Stimulated activated effector memory CD8-positive, alpha-beta T cell treated with anti-CD3 and anti-CD28 coated beads, Interleukin-12 subunit alpha, Interleukin-12 subunit beta, amount 100 ng/mL, for 72 hours (primary cell): ENCODE measurements around the gene IL1A.
A peak's percentile ranks its signal among the peaks of the same experiment; 100 is the strongest.

Experiments
- ATAC-seq: fragments of 150-1000 bp; cut with Tn5 transposase; 2 replicates; pipeline ENCODE4 v1.10.0; 2021
- DNase-seq, 2 donors: peaks; one replicate each; pipeline ENCODE4 v3.0.0; 2021 to 2022; ENCODE audit warnings: low spot score in 2 of 2
- H3K27ac Mint-ChIP-seq: one replicate; pipeline ENCODE4 v1.8.0; 2022; ENCODE audit warnings: mild to moderate bottlenecking, mixed read lengths
- H3K36me3 Mint-ChIP-seq: one replicate; pipeline ENCODE4 v1.8.0; 2022; ENCODE audit warnings: mild to moderate bottlenecking, mixed read lengths
- H3K4me1 Mint-ChIP-seq: one replicate; pipeline ENCODE4 v1.8.0; 2022; ENCODE audit warnings: mixed read lengths
- H3K4me3 Mint-ChIP-seq: one replicate; pipeline ENCODE4 v1.8.0; 2022; ENCODE audit warnings: mild to moderate bottlenecking, mixed read lengths
- H3K9me3 Mint-ChIP-seq: one replicate; pipeline ENCODE4 v1.8.0; 2022; ENCODE audit warnings: mixed read lengths

Gene IL1A

GRCh38 chr2:112825706-112826105, 41.4 kb upstream of the IL1A start:
- DNase-seq = no peak

GRCh38 chr2:112824694-112825085, 40.4 kb upstream of the IL1A start:
- Mint-ChIP-seq H3K9me3 (no peaks in the 10 kb centered on the region), H3K4me3 (no peak overlapping the region), H3K4me1 (peaks cover 30% of the 10 kb centered on the region), H3K36me3 (no peaks in the 10 kb centered on the region), H3K27ac (no peak overlapping the region)
- ATAC-seq (no peak), DNase-seq (no peak)

More at GRCh38 chr2:112825706-112826105, 41.4 kb upstream of the IL1A start:
- no peak for ATAC-seq
- Mint-ChIP-seq H3K9me3 (no peaks in the 10 kb centered on the region), H3K27ac (no peak overlapping the region), H3K4me3 (no peak overlapping the region), H3K36me3 (no peaks in the 10 kb centered on the region), H3K4me1 (peaks cover 30% of the 10 kb centered on the region)

- DNase-seq = peak in 1 of 2 donors; percentile 66
- Mint-ChIP-seq H3K4me3 (peak overlapping the region; percentile 11), H3K4me1 (peaks cover 23% of the 10 kb centered on the region), H3K27ac (peak overlapping the region; percentile 52), H3K36me3 (no peaks in the 10 kb centered on the region), H3K9me3 (no peaks in the 10 kb centered on the region)
- peak; percentile 76 for ATAC-seq
These were observed 37.4 kb upstream of the IL1A start for GRCh38 chr2:112821682-112822081.

GRCh38 chr2:112821142-112821541, 36.8 kb upstream of the IL1A start:
- peak; percentile 97 for ATAC-seq
- peak overlapping the region; percentile 11 for H3K4me3 Mint-ChIP-seq

GRCh38 chr2:112820343-112820742, 36.0 kb upstream of the IL1A start:
- Mint-ChIP-seq H3K4me3 (no peak overlapping the region), H3K27ac (no peak overlapping the region), H3K4me1 (peaks cover 23% of the 10 kb centered on the region), H3K9me3 (no peaks in the 10 kb centered on the region), H3K36me3 (no peaks in the 10 kb centered on the region)
- ATAC-seq (no peak), DNase-seq (no peak)

More at GRCh38 chr2:112821142-112821541, 36.8 kb upstream of the IL1A start:
- peak in 1 of 2 donors; percentile 65 for DNase-seq
- no peaks in the 10 kb centered on the region for H3K9me3 Mint-ChIP-seq
- H3K36me3 Mint-ChIP-seq = no peaks in the 10 kb centered on the region
- H3K27ac Mint-ChIP-seq = peak overlapping the region; percentile 52
- peaks cover 23% of the 10 kb centered on the region for H3K4me1 Mint-ChIP-seq

GRCh38 chr2:112819081-112819480, 34.8 kb upstream of the IL1A start:
- ATAC-seq = no peak
- DNase-seq = no peak
- Mint-ChIP-seq H3K36me3 (no peaks in the 10 kb centered on the region), H3K4me3 (no peak overlapping the region), H3K4me1 (peaks cover 23% of the 10 kb centered on the region), H3K9me3 (no peaks in the 10 kb centered on the region), H3K27ac (no peak overlapping the region)

- H3K36me3 Mint-ChIP-seq = no peaks in the 10 kb centered on the region
- H3K4me1 Mint-ChIP-seq = peaks cover 22% of the 10 kb centered on the region
- DNase-seq (no peak), ATAC-seq (no peak)
- H3K27ac Mint-ChIP-seq = no peak overlapping the region
- H3K9me3 Mint-ChIP-seq = no peaks in the 10 kb centered on the region
- H3K4me3 Mint-ChIP-seq = no peak overlapping the region
These were observed 34.0 kb upstream of the IL1A start for GRCh38 chr2:112818094-112818902.

GRCh38 chr2:112817082-112817689, 32.9 kb upstream of the IL1A start:
- no peak for DNase-seq

GRCh38 chr2:112814278-112814677, 30.0 kb upstream of the IL1A start:
- no peaks in the 10 kb centered on the region for H3K36me3 Mint-ChIP-seq
- no peak overlapping the region for H3K4me3 Mint-ChIP-seq
- no peak for DNase-seq
- peaks cover 24% of the 10 kb centered on the region for H3K4me1 Mint-ChIP-seq
- ATAC-seq = no peak
- H3K27ac Mint-ChIP-seq = no peak overlapping the region
- H3K9me3 Mint-ChIP-seq = no peaks in the 10 kb centered on the region

More at GRCh38 chr2:112817082-112817689, 32.9 kb upstream of the IL1A start:
- H3K4me3 Mint-ChIP-seq = no peak overlapping the region
- H3K27ac Mint-ChIP-seq = no peak overlapping the region
- H3K9me3 Mint-ChIP-seq = no peaks in the 10 kb centered on the region
- H3K36me3 Mint-ChIP-seq = no peaks in the 10 kb centered on the region
- H3K4me1 Mint-ChIP-seq = peaks cover 24% of the 10 kb centered on the region
- ATAC-seq = no peak

- Mint-ChIP-seq H3K36me3 (no peaks in the 10 kb centered on the region), H3K27ac (no peak overlapping the region), H3K4me1 (peaks cover 24% of the 10 kb centered on the region), H3K9me3 (no peaks in the 10 kb centered on the region), H3K4me3 (no peak overlapping the region)
- ATAC-seq (no peak), DNase-seq (no peak)
These were observed 29.1 kb upstream of the IL1A start for GRCh38 chr2:112813280-112813966.

GRCh38 chr2:112812318-112813267, 28.3 kb upstream of the IL1A start:
- H3K4me1 Mint-ChIP-seq = peaks cover 24% of the 10 kb centered on the region
- DNase-seq (no peak), ATAC-seq (peak; percentile 13)
- no peaks in the 10 kb centered on the region for H3K36me3 Mint-ChIP-seq
- no peak overlapping the region for H3K4me3 Mint-ChIP-seq
- H3K9me3 Mint-ChIP-seq = peaks cover 3% of the 10 kb centered on the region
- peak overlapping the region; percentile 59 for H3K27ac Mint-ChIP-seq

GRCh38 chr2:112811841-112812306, 27.6 kb upstream of the IL1A start:
- Mint-ChIP-seq H3K4me3 (no peak overlapping the region), H3K27ac (peak overlapping the region; percentile 59), H3K9me3 (peaks cover 9% of the 10 kb centered on the region), H3K36me3 (no peaks in the 10 kb centered on the region), H3K4me1 (peaks cover 25% of the 10 kb centered on the region)
- ATAC-seq = peak; percentile 65
- no peak for DNase-seq

GRCh38 chr2:112811276-112811831, 27.1 kb upstream of the IL1A start:
- DNase-seq = no peak
- Mint-ChIP-seq H3K4me3 (no peak overlapping the region), H3K4me1 (peaks cover 30% of the 10 kb centered on the region), H3K36me3 (no peaks in the 10 kb centered on the region), H3K9me3 (peaks cover 12% of the 10 kb centered on the region), H3K27ac (peak overlapping the region; percentile 59)
- no peak for ATAC-seq

- peaks cover 42% of the 10 kb centered on the region for H3K4me1 Mint-ChIP-seq
- no peak overlapping the region for H3K4me3 Mint-ChIP-seq
- peaks cover 12% of the 10 kb centered on the region for H3K9me3 Mint-ChIP-seq
- peaks cover 2% of the 10 kb centered on the region for H3K36me3 Mint-ChIP-seq
- no peak for DNase-seq
- no peak overlapping the region for H3K27ac Mint-ChIP-seq
- no peak for ATAC-seq
These were observed 24.8 kb upstream of the IL1A start for GRCh38 chr2:112809112-112809511.
